Heart right ventricle (tissue), 16 donors: Measurements from ENCODE around the gene RNF166. TPM values are rescaled to one million over a fixed set of nuclear protein-coding genes. Genes with fewer than 3 reads are reported as not detected.

Source experiments
- ATAC-seq, 8 donors: fragments of 200-7000 bp; cut with Tn5 transposase; one replicate each; pipeline ENCODE4 v1.9.1; 2020; ENCODE audit warnings: mild to moderate bottlenecking in 8 of 8, moderate library complexity in 8 of 8, moderate number of reproducible peaks in 1 of 8
- DNase-seq, 2 donors: peaks; one replicate each; pipeline ENCODE4 v3.0.0-alpha.2; 2020
- H3K27ac ChIP-seq, 10 donors: fragments of 200-600 bp; sonication (generic) in 2 of 10; one replicate each; pipeline versions ENCODE4 v1.5.0 to v1.8.0; 2020 to 2022; ENCODE audit warnings: mild to moderate bottlenecking in 3 of 10
- H3K27me3 ChIP-seq, 7 donors: fragments of 200-600 bp; one replicate each; pipeline ENCODE4 v1.8.0; 2021 to 2022; ENCODE audit warnings: mild to moderate bottlenecking in 2 of 7
- H3K36me3 ChIP-seq, 9 donors: fragments of 200-600 bp; sonication (generic) in 1 of 9; one replicate each; pipeline versions ENCODE4 v1.5.0 to v1.8.0; 2020 to 2022; ENCODE audit warnings: mild to moderate bottlenecking in 2 of 9
- H3K4me1 ChIP-seq, 9 donors: fragments of 200-600 bp; sonication (generic) in 1 of 9; one replicate each; pipeline versions ENCODE4 v1.5.0 to v1.8.0; 2020 to 2022; ENCODE audit warnings: mild to moderate bottlenecking in 4 of 9
- H3K4me3 ChIP-seq, 10 donors: fragments of 200-600 bp; sonication (generic) in 2 of 10; one replicate each; pipeline versions ENCODE4 v1.5.0 to v1.8.0; 2020 to 2022; ENCODE audit warnings: mild to moderate bottlenecking in 7 of 10, moderate library complexity in 2 of 10
- H3K9me3 ChIP-seq, 11 donors: fragments of 200-600 bp in 10 of 11; sonication (generic) in 2 of 11; one replicate each; pipeline versions ENCODE4 v1.5.0 to v1.8.0; 2013 to 2022; ENCODE audit warnings: mild to moderate bottlenecking in 2 of 11, control low read depth in 1 of 11, moderate library complexity in 1 of 11
- CTCF ChIP-seq, 9 donors: fragments of 200-600 bp; sonication (generic) in 2 of 9; IDR thresholded peaks; one replicate each; pipeline versions ENCODE4 v1.5.0 to v1.8.0; 2021 to 2022; ENCODE audit warnings: antibody characterized with exemption in 9 of 9, mild to moderate bottlenecking in 5 of 9, moderate library complexity in 1 of 9
- WGBS, 2 donors: extraction: QIAGEN DNeasy Blood & Tissue Kit; methylation state at CpG; one replicate each; pipeline ENCODE4 v1.1.7; 2013; ENCODE audit warnings: inconsistent platforms in 1 of 2; 5-methylcytosine and 5-hydroxymethylcytosine counted together
- intact Hi-C, 10 donors: fragments of 100-400 bp; cut with DNase I; formaldehyde crosslinking; loops; one replicate each; pipeline versions ENCODE4 v1.11.1 to v1.14.2; 2022
- polyA plus RNA-seq, 2 donors: library from polyadenylated mRNA; stranded (reverse); fragments of 200-250 nt; gene quantifications; one replicate each; pipeline ENCODE4 v1.2.3, GENCODE V29; 2013
- total RNA-seq, 10 donors: library from RNA; stranded (reverse); fragmentation: NEBNext Ultra II Directional in 3 of 10; extraction: Animal tissue kit (Norgen Biotek cat#: 25700) in 3 of 10; gene quantifications; one replicate each; pipeline versions ENCODE4 v1.2.1 to v1.2.4, GENCODE V29; 2021 to 2023
- donor health status: Arrhythmogenic right ventricular cardiomyopathy.
- donor health status: ischemic (EF 13 %, LVEDD 7.1; RV severe dilation, severe dysfunction).
- donor health status: healthy with polysubstance abuse.
- donor health status: DM: no; HTN: yes; CAD: no.
- donor health status: DM: no; HTN: no; CAD: no.
- donor health status: ischemic (EF 25% LVEDD 6.9; RV normal size, moderate dysfunction).
- donor health status: ischemic (EF 25% LVEDD 5.7; RV mildly dilated, moderate dysfunction).
- donor health status: healthy.
- donor health status: DM: yes; HTN: yes; CAD: no.
- donor health status: Ischemic cardiomyopathy.
- donor health status: ischemic (EF 35%, LVEDD 5.7; RV mildly dilated, moderate dysfunction).
- donor health status: nonischemic (EF 11% LVEDD 7.7; RV severe dilation, severe dysfunction).
- donor health status: DM: yes; HTN: yes; CAD: no.
- donor health status: PGD.
- donor health status: ischemic (EF 29% LVEDD 5.4; RV normal size, mild dysfunction).
- donor health status: nonischemic (EF 23%, LVEDD 6.1; RV moderate dilation, normal function).

RNF166 gene
- total and polyA plus RNA-seq, 12 donors, result 11.8 to 38.0 (median 14.3) TPM

GRCh38 chr16:88736088-88736487 is 29.9 kb upstream of the RNF166 start:
- no peak overlapping the region for H3K4me3 ChIP-seq
- peaks cover 0 to 10% (median 4%) of the 10 kb centered on the region in 9 donors for H3K4me1 ChIP-seq
- no peak for TF ChIP-seq CTCF (IDR thresholded peaks at IDR 0.05)
- no peak for DNase-seq
- H3K36me3 ChIP-seq, result peaks cover 0 to 83% (median 0%) of the 10 kb centered on the region in 9 donors
- H3K27ac ChIP-seq, result no peak overlapping the region
- ATAC-seq, result no peak
- H3K9me3 ChIP-seq, result no peaks in the 10 kb centered on the region
- intact Hi-C loops, result loop anchor here in 6 of 10 donors (2.0 to 10.0 kb wide), 5 partner anchors 49 to 481 kb away; partner anchors contain the start of genes ZNF778 (in 3 of the 6) and PIEZO1 (in 1 of the 6)
- no peaks in the 10 kb centered on the region for H3K27me3 ChIP-seq
- 94 to 95% methylated on average over 18 to 21 of the region's 21 CpGs for WGBS, 2 donors

- 92% methylated on average over 10 of the region's 10 CpGs for WGBS, 2 donors
- no peak overlapping the region for H3K4me3 ChIP-seq
- no peaks in the 10 kb centered on the region for H3K27me3 ChIP-seq
- H3K27ac ChIP-seq, result no peak overlapping the region
- H3K9me3 ChIP-seq, result no peaks in the 10 kb centered on the region
- ATAC-seq, result no peak
- H3K36me3 ChIP-seq, result peaks cover 0 to 83% (median 0%) of the 10 kb centered on the region in 9 donors
- TF ChIP-seq CTCF (IDR thresholded peaks at IDR 0.05), result no peak
- no peak for DNase-seq
- peaks cover 0 to 10% (median 4%) of the 10 kb centered on the region in 9 donors for H3K4me1 ChIP-seq
- intact Hi-C loops, result loop anchor here in 6 of 10 donors (2.0 to 10.0 kb wide), 5 partner anchors 49 to 482 kb away; partner anchors contain the start of genes ZNF778 (in 3 of the 6) and PIEZO1 (in 1 of the 6)
Measured at GRCh38 chr16:88735616-88736015, 29.4 kb upstream of the RNF166 start.

GRCh38 chr16:88735121-88735520 is 28.9 kb upstream of the RNF166 start:
- Histone ChIP-seq H3K36me3 (peaks cover 0 to 82% (median 0%) of the 10 kb centered on the region in 9 donors), H3K27ac (no peak overlapping the region), H3K27me3 (no peaks in the 10 kb centered on the region), H3K4me1 (peaks cover 0 to 10% (median 4%) of the 10 kb centered on the region in 9 donors), H3K9me3 (no peaks in the 10 kb centered on the region), H3K4me3 (no peak overlapping the region)
- 94 to 95% methylated on average over 16 of the region's 16 CpGs for WGBS, 2 donors
- no peak for DNase-seq
- intact Hi-C loops, result loop anchor here in 5 of 10 donors (5.0 to 10.0 kb wide), 3 partner anchors 432 to 482 kb away; partner anchors contain the start of gene ZNF778 (in 3 of the 5)
- ATAC-seq, result no peak
- TF ChIP-seq CTCF (IDR thresholded peaks at IDR 0.05), result no peak

- Histone ChIP-seq H3K4me3 (no peak overlapping the region), H3K9me3 (no peaks in the 10 kb centered on the region), H3K27ac (no peak overlapping the region), H3K4me1 (peaks cover 0 to 10% (median 4%) of the 10 kb centered on the region in 9 donors), H3K27me3 (no peaks in the 10 kb centered on the region), H3K36me3 (peaks cover 0 to 79% (median 0%) of the 10 kb centered on the region in 9 donors)
- DNase-seq (no peak), ATAC-seq (no peak)
- TF ChIP-seq CTCF (IDR thresholded peaks at IDR 0.05), result no peak
- intact Hi-C loops, result loop anchor here in 1 of 10 donors (10.0 kb wide), 1 partner anchor 480 kb away; the partner anchor contains the start of gene ZNF778
- 93 to 94% methylated on average over 23 of the region's 23 CpGs for WGBS, 2 donors
Measured at GRCh38 chr16:88734361-88734728, 28.1 kb upstream of the RNF166 start.
